Stomach (tissue), 4 donors: ENCODE results near the gene CEP44.

Experiments used
- EP300 ChIP-seq: sonication (generic); formaldehyde crosslinking; IDR thresholded peaks from one replicate; pipeline ENCODE4 v1.6.1; 2017; ENCODE audit warnings: antibody characterized with exemption
- POLR2A ChIP-seq, 4 donors: fragments of 450-650 bp; IDR thresholded peaks; one replicate each; pipeline ENCODE4 v1.6.1; 2016; ENCODE audit warnings: antibody characterized with exemption in 4 of 4, control low read depth in 2 of 4, mild to moderate bottlenecking in 1 of 4, moderate library complexity in 1 of 4
- POLR2AphosphoS5 ChIP-seq, 3 donors: sonication (generic); formaldehyde crosslinking; IDR thresholded peaks; one replicate each; pipeline ENCODE4 v1.6.1; 2016; ENCODE audit warnings: antibody characterized with exemption in 3 of 3
- TF ChIP-seq, protein P1 (sequence below), 7 experiments: fragments of 450-650 bp in 4 of 7; fragments of 200-600 bp in 3 of 7; sonication (generic) in 3 of 7; IDR thresholded peaks; one replicate each; pipeline ENCODE4 v1.5.1; 2016 to 2019; ENCODE audit warnings: antibody characterized with exemption in 7 of 7, control low read depth in 2 of 7, mild to moderate bottlenecking in 1 of 7

DNA sequence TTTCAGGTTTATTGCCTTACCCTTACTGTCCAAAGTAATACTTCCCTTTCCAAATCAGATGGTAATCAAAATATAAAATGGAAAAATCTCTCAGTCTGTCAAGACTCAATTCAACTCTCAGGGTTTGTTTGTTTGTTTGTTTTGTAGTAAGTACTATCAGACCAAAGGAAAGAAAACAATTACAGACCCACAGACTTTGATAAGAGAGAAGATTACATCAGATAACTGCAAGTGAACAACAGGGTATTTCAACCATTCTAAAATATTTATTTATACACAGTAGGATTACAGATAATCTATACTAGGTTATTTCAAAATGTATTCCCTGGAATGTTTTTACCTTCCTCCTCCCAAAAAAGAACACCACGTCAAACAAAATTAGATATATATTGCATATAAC lies 29.1 kb upstream of the CEP44 start:
- TF ChIP-seq, protein P1, sequence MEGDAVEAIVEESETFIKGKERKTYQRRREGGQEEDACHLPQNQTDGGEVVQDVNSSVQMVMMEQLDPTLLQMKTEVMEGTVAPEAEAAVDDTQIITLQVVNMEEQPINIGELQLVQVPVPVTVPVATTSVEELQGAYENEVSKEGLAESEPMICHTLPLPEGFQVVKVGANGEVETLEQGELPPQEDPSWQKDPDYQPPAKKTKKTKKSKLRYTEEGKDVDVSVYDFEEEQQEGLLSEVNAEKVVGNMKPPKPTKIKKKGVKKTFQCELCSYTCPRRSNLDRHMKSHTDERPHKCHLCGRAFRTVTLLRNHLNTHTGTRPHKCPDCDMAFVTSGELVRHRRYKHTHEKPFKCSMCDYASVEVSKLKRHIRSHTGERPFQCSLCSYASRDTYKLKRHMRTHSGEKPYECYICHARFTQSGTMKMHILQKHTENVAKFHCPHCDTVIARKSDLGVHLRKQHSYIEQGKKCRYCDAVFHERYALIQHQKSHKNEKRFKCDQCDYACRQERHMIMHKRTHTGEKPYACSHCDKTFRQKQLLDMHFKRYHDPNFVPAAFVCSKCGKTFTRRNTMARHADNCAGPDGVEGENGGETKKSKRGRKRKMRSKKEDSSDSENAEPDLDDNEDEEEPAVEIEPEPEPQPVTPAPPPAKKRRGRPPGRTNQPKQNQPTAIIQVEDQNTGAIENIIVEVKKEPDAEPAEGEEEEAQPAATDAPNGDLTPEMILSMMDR (IDR thresholded peaks at IDR 0.05) = no peak
- TF ChIP-seq POLR2A (IDR thresholded peaks at IDR 0.05) (no peak), POLR2AphosphoS5 (IDR thresholded peaks at IDR 0.05) (no peak), EP300 (no peak)
